Sciatic nerve (tissue), 2 donors: Measurements from ENCODE around the gene TTC7B. TPM values are rescaled to one million over a fixed set of nuclear protein-coding genes. Genes with fewer than 3 reads are reported as not detected.

Experiments used
- ATAC-seq: fragments of 200-7000 bp; cut with Tn5 transposase; one replicate; pipeline ENCODE4 v1.9.1; 2020; ENCODE audit warnings: mild to moderate bottlenecking, moderate library complexity
- DNase-seq: peaks from one replicate; pipeline ENCODE4 v3.0.0-alpha.2; 2020; ENCODE audit warnings: low spot score
- intact Hi-C: fragments of 100-400 bp; cut with DNase I; formaldehyde crosslinking; loops from one replicate; pipeline ENCODE4 v1.14.2; 2022
- total RNA-seq: library from RNA; stranded (reverse); fragmentation: NEBNext Ultra II Directional; extraction: Animal tissue kit (Norgen Biotek cat#: 25700); gene quantifications from one replicate; pipeline ENCODE4 v1.2.1, GENCODE V29; 2021
- donor health status: DM: no; HTN: no; CAD: no.
- donor health status: DM: no; HTN: no; CAD: no.

Gene TTC7B
- total RNA-seq, 1 donor from 2014 or later = 41.4 TPM

DNA sequence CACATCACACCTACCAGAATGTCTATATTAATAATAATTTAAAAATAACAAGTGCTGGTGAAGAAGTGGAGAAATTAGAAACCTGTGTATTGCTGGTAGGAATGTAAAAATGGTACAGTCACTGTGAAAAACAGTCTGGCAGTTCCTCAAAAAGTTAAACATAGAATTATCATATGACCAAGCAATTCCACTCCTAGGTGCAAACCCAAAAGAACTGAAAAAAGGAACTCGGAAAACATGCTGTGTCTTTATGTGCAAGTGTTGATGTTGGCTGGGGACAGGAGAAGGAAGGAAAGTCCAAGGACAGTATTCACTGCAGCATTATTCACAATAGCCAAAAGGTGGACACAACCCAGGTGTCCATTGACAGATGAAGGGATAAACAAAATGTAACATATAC is 146.5 kb downstream of the TTC7B start:
- intact Hi-C loops = no loop called here
- no peak for DNase-seq
- no peak for ATAC-seq

DNA sequence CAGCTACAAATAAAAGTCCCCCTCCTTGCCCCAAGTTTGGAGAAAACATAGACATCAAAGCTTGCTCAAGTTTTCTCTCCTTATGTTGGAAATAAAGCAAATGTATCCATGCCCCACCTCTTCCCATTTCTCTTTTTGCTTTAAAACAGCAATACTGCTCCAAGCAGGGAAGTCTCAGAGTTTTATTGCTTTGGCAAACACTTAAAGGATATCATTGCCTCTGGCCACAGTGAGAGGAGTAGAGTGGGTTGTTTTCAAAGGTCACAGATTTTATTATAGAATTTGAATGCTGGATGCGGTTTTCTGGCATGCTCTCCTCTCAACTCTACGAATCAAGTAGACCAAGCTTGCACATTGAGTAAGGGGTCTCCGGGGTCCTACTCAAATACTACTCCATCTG is 149.7 kb downstream of the TTC7B start:
- intact Hi-C loops = no loop called here
- DNase-seq (no peak), ATAC-seq (no peak)

DNA sequence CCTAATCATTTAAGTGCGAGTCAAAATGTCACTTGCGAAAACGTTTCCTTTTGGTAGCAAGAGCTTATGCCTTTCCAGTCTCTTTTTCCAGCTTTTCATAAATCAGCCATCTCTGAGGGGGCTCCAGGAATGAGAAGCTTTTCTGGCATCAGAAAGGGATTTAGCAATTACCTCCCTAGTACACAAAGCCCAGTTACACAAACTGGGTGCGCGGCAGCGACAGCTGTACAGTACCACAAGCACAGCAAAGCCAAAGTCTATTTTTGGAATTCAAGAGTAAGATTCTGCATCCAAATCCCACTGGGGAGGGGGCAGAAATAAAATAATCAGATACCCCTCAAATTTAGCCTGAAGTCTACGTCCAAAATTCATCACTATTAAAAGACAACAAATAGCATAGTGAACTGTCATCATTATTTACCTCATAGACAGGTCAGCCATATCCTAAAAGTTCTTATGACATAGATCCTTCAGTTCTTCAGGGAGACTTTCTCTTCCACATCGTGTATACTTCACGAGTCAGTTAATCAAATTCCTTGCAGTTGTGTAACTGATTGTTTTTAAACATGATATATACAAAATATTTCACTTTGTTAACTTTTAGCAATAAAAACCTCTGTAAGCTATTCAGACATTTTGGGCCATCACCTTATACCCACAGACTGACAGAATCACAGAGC is 150.8 kb downstream of the TTC7B start:
- ATAC-seq = no peak
- DNase-seq = no peak
- intact Hi-C loops = no loop called here

DNA sequence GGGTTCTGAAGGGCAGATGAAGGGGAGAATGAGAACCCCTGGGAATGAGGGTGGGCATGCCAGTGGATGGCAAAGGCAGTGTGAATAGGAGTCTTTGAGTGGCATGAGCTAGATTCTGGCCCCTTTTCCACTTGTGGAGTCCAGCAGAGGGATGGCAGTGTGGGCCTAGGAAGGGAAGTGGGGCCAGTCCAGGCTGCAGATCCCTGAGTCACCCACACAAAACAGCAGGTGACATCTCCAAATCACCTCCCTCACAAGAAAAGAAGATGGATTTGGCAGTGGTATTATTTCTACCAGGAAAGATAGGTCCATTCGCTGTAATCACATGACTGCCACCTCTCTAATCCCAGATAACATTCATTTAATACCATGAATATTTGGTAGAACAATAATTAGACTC is 151.3 kb downstream of the TTC7B start:
- ATAC-seq (no peak), DNase-seq (no peak)
- intact Hi-C loops = no loop called here

DNA sequence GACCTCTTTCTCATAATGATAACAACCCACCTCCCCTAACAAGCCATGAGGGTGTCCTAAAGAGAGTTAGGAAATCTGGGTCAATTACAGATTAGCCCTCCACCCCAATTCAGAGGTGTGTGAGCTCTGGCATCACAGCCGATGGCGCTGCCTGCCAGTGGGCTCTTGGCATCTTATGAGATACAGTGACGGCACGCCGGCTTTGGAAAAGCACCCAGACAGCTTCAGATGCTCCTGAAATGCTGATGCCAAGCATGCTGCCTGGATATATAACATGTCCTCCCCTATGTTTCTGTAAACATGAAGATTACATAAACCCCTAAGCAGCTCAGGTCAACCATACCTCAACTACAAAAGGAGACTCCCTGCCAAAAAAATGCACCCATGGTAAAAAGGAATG is 152.6 kb downstream of the TTC7B start:
- intact Hi-C loops = no loop called here
- no peak for ATAC-seq
- no peak for DNase-seq

DNA sequence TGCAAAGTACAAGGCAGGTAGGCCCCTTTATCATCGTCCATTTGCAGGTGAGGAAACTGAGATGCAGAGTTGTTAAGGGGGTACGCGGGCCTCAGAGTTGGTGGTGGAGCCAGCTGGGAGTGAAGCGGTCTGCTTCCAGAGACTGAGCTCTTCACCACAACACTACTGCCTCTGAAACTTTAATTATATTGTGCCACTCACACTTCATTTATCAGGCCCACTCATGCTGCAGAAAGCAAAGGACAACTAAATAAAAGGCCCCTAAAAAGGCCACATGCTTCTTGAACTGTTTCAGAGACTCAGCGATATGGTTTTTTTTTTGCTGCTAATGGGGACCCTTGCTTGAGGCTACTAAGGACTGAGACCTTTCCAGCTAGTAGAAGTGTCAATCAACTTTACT is 153.1 kb downstream of the TTC7B start:
- intact Hi-C loops = no loop called here
- DNase-seq (no peak), ATAC-seq (no peak)

DNA sequence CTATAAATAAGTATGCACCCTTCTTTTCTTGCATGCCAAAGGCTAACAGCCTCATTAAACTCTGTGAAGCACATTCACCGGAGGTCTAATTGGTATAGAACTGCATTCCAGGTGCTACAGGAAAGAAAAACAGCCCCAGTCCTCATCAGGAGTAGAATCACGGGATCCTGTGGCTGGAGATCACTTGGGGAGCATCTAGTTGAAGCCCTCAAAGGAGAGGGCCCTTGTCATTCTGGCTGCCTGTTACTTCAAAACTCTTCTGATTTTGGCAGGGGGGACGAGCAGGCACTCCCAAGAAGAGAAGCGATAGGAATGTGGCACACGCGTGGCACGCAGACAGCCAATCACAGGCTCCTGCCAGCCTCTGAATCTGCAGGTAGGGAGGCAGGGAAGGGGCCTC is 154.4 kb downstream of the TTC7B start:
- intact Hi-C loops = no loop called here
- ATAC-seq (no peak), DNase-seq (no peak)

DNA sequence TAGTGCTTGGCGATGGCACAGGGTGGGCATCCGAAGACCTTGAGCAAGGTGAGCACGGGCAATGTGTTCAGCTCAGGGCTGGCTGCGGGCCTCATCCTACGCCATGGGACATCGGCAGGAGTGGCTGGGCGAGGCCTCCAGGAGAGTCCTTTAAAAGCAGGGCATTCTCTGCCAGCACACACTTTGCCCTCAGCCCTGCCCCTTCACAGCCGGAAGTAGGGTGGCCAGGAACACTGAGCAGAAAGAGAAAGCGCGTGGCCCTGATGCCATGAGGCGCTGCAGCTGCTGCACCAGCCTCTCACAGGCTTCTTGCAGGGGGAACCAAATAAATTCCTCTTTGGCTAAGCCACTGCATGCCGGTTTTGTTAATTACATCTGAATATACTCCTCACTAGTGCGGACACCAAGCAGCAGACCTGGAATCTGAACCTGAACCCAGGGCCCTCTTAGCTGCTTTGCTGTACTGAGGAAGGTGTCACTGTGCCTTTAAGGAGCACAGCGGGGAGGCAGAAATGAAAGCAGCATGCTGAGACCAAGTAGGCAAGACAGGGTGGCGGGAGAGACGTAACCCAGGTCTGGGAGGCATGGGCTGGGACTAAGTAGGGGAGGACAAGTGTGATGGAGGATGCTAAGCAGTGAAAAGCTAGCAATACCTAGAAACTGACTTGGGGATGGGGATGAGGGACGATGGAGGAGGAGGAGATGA is 155.2 kb downstream of the TTC7B start:
- no peak for DNase-seq
- peak; percentile 36 for ATAC-seq
- intact Hi-C loops = no loop called here

DNA sequence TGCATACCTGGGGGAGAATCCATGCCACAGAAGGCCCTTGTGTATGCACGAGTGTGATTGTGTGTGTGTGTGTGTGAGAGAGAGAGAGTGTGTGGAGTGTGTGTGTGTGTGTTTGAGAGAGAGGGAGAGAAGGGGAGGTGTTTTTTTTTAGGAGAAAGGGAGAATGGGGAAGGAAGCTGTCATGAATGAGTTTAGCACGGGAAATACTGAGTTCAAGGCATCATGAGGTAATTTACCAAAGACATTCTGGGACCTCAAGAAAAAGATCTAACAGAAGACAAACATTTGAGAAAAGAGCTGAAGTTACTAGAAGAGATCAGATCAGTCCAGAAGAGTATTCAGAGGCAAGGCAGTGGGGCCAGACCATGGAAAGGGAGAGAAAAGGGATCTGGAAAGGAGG is 157.1 kb downstream of the TTC7B start:
- intact Hi-C loops = no loop called here
- ATAC-seq = no peak
- no peak for DNase-seq

DNA sequence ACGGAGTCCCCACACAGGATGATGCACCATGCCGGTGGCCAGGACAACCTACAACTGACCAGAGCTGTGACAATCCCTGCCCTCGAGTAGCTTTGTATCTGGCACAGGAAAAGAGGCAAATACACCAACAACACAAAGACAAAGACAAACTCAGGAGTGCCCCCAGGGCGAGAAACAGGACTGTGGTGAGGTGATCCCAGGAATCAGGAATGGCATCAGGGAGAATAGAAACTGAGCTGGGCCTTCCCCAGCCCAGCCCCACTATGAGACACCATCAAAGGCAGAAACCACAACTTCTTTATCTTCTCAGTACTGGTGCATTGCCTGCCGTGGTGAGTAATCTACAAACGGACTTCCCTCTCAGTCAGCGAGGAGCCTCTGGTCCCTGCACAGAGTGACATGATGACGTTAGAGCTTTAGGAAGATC is 157.7 kb downstream of the TTC7B start:
- DNase-seq (no peak), ATAC-seq (peak; percentile 52)
- intact Hi-C loops = no loop called here

DNA sequence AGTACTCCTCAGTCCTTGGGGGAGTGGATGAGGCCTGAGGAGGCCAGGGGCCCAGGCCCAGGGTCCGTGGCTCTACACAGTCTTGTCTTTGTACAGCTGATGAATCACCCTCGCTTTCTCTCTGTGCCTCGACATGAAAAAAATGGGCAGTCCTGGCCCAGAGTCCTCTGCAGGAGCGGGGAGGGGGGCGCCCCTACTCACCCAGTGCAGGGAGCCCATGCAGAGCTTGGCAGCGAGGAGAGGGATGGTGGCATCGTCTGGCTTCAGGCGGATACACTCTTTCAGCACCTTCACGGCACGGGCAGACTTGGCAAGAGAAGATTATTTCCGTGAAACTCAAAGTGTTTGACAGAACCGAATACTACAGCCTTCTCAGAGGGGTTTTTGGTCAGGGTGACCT is 159.3 kb downstream of the TTC7B start:
- intact Hi-C loops = no loop called here
- DNase-seq = no peak
- ATAC-seq = no peak

DNA sequence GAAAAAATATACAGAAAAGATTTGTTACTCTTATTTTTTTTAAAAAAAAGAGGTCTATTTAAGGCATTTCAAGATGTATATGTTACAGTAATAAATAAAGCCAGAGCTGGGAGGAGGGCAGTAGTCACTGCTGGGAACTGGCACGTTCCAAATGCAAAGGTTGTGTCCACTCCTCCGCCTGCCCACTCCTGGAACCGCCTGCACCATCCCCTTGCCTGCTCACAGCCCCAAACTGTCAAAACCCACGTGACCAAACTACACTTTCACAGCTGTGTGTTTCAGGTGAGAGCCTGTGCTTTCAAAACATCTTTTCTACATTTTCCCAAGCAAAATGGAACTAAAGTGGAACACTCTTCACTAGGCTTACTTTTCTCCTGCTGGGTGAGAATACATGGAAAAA is 160.4 kb downstream of the TTC7B start:
- intact Hi-C loops = no loop called here
- DNase-seq (no peak), ATAC-seq (no peak)

DNA sequence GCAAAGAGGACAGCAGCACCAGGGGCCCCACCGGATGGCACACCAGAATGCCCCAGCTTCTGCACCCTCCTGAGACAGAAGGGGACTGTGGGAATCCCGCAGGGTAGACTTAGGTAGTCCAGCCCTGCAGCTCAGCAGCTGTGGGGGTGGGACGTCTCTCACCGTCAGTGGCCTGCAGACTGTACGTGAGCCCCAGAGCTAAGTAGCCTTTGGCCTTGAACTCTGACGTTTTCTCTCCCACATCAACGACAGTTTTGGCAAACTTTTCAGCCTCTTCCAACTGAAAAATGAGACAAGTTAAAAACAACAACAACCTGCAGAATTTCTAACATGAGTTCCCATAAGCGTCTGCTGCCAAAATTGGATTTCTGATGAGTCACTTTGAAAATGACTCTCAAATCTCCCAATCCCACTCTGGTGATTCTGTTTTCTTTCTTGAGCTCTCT is 161.4 kb downstream of the TTC7B start:
- intact Hi-C loops = no loop called here
- DNase-seq (no peak), ATAC-seq (peak; percentile 36)

DNA sequence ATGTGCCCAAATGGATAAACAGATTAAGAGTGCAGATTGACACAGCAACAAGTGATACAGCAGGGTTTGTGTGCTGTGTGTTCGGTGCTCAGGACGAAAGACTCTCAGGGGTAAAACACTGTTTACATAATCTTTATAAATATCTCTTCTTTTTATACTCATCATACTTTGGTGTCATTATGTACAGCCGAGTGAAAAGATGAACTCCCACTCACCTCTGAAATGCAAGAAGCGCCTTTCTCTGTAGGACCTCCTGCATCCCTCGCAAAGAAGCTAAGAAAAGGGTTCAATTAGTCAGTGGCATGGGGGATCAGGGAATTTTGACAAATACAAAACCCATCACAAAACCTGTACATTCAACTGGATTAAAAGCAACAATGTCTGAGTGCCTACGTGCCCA is 163.6 kb downstream of the TTC7B start:
- ATAC-seq (no peak), DNase-seq (no peak)
- intact Hi-C loops = no loop called here

DNA sequence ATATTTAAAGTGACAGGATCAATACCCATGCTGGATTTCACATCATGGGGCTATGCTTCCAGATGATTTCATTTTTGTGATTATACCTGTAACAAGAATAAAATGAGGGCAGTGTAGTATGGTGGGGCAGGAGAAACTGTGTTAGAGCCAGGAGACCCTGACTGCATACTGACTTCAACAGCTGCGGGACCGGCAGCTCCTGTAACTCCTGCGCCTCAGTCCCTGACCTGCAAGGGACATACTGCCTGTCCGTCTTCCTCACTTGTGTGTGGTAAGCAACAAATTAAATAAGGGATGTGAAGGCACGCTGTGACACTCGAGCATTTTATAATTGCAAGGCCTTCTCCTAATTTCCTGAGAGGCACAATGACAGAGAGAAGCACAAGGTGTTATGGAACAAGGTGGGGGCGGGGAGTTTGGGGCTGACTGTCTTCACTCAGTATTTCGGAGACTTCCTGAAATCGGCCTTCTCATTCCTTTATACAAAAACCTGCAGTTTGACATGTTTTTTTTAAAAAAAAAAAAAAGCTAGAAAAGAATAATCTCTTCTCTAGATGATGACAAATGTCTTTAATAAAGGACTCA is 164.2 kb downstream of the TTC7B start:
- ATAC-seq (no peak), DNase-seq (no peak)
- intact Hi-C loops = no loop called here

DNA sequence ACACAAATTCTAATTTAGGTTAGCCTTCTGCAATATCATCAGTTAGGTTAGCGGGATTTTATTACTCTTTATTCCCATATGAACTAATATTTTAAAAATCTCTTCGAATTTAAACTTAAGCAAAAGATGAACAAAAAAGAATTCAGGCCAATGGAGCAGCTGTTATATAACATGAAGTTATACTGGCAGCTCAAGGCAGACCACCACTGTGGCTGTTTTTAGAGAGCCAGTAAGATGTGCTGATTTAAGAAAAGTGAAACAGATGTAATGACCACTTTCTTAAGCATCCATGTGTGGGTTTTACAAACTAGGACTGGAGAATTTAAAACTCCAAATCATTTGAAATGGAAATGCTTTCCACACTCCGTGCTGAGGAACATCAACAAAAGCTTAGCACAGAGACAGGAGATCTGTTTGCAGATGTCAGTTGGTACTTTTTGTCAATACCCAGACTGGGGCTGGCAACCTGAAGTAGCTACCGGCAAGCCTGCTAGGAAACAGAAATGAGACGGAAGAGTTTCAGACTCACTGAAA is 164.9 kb downstream of the TTC7B start:
- intact Hi-C loops = no loop called here
- ATAC-seq = no peak
- DNase-seq = no peak

DNA sequence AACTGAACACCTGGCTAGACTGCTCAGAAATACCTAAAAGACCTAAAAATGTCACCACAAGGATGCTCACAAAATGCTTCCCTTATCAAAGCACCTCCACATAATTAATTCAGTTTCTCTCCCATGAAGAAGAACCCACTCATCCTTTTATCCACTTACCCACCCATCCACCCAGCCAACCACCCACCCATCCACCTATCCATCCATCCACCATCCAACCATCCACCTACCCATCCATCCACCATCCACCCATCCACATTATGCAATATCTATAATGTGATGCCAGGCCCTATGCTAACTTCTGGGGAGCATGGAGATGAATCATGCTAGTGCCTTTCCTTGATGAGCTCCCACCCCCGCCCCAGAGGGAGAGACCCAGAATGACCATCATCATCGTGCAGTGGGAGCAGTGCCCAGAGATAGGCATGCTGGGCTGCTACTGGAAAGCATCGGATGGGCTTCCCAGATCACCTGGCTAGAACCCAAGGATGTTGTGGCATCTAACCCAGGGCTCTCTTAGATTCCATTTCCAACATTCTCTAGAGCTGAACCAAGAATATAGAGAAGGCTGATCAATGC is 166.6 kb downstream of the TTC7B start:
- DNase-seq (no peak), ATAC-seq (no peak)
- intact Hi-C loops = no loop called here

DNA sequence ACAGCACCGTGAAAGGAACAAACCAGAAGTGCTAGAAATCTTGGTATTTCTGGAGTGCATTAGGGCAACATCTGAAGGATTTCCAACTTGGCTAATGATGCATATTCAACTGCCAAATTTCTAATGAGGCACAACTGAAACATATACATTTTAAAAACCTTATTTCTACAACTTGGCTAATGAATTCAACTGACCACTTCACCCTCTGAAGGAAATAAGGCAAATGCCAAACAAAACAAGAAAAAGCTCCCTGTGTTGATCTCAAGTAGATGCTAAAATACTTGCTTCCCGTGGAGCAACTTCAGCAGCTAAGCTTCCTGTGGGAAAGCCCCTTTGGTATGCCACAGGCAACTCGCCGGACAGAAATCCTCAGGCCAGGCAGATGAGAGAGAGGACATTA is 167.1 kb downstream of the TTC7B start:
- intact Hi-C loops = no loop called here
- no peak for ATAC-seq
- no peak for DNase-seq

DNA sequence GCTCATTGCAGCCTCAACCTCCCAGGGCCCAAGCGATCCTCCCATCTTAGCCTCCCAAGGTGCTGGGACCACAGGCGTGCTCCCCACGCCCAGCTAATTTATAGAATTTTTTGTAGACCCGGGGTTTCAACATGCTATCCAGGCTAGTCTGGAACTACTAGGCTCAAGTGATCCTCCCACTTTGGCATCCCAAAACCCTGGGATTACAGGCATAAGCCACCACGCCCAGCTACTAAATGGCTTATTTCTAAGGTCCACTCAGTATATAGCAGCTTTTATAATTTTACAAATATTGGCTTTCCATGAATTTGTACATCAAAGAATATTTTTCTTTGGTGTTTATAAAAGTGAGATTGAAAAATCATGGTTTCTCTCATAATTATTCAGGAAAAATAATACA is 167.8 kb downstream of the TTC7B start:
- no peak for ATAC-seq
- DNase-seq = no peak
- intact Hi-C loops = no loop called here

DNA sequence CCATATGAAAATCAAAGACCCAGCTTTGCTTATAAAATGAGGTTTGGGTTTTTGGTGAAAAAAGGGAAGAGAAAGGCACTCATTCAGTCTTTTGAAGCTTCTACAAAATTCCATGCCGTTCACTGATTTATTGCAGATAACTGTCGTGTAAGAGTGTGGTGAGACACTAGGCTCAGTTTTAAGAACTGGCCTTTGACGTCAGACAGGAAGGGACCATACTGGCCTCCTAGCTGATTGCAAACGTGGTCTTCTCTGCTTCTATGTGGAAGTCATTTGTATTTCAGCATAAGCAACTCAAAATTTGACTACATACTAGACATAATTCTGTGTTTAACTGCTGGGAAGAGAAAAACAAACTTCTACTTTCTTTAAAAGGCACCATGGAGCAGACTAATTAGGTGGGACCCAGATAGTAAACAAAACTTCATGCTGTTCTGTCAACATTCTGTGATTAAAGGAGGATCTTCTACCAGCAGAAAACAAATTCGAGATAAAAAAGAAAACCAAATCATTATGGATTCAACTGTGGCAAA is 168.7 kb downstream of the TTC7B start:
- ATAC-seq (no peak), DNase-seq (no peak)
- intact Hi-C loops = no loop called here
